Spleen (tissue), 7 donors: ENCODE measurements around the gene SLC24A3.

ENCODE experiments used
- CTCF ChIP-seq, 11 experiments: fragments of 200-600 bp in 7 of 11; fragments of 450-650 bp in 4 of 11; sonication (generic) in 4 of 11; IDR thresholded peaks in 8 of 11; conservative IDR thresholded peaks in 3 of 11; 1 replicate in 7 of 11; 2 replicates in 4 of 11; pipeline versions ENCODE4 v1.4.0 to v1.8.0; 2016 to 2021; ENCODE audit warnings: antibody characterized with exemption in 11 of 11, inconsistent platforms in 4 of 11, mild to moderate bottlenecking in 1 of 11
- POLR2A ChIP-seq, 3 donors: fragments of 450-650 bp; IDR thresholded peaks; one replicate each; pipeline ENCODE4 v1.5.1; 2017; ENCODE audit warnings: antibody characterized with exemption in 3 of 3, mild to moderate bottlenecking in 1 of 3
- POLR2AphosphoS5 ChIP-seq, 3 donors: sonication (generic); formaldehyde crosslinking; IDR thresholded peaks; one replicate each; pipeline ENCODE4 v1.5.1; 2017; ENCODE audit warnings: antibody characterized with exemption in 3 of 3
- donor health status: DM: no; HTN: no; CAD: no; lungs with moderate emphysema.
- donor health status: DM: no; HTN: no; CAD: no.
- donor health status: DM: no; HTN: no; CAD: no.

GRCh38 chr20:19423097-19423899 is 210.9 kb downstream of the SLC24A3 start:
- TF ChIP-seq CTCF (IDR thresholded peaks at IDR 0.05 in 8 of 11, conservative IDR thresholded peaks at IDR 0.05 in 3 of 11) (no peak), POLR2A (IDR thresholded peaks at IDR 0.05) (no peak), POLR2AphosphoS5 (IDR thresholded peaks at IDR 0.05) (no peak)
